KOPT-K1 (cell line): ENCODE results near the gene CNGA4.

Experiments
- H3K27ac ChIP-seq: fragments of 200-600 bp; sonication (generic); 2 replicates; pipeline ENCODE4 v1.5.1; 2016; ENCODE audit warnings: antibody characterized with exemption, mild to moderate bottlenecking, low read depth, low read length; ENCODE audit not compliant: poor library complexity, severe bottlenecking
- H3K36me3 ChIP-seq: fragments of 200-600 bp; sonication (generic); 2 replicates; pipeline ENCODE4 v1.5.1; 2017; ENCODE audit warnings: antibody characterized with exemption, mild to moderate bottlenecking, low read length, moderate library complexity; ENCODE audit not compliant: insufficient read depth
- H3K9me3 ChIP-seq: fragments of 200-600 bp; sonication (generic); 2 replicates; pipeline ENCODE4 v1.5.1; 2017; ENCODE audit warnings: antibody characterized with exemption, low read length, mild to moderate bottlenecking; ENCODE audit not compliant: insufficient read depth, poor library complexity, severe bottlenecking

The CNGA4 gene, protein sequence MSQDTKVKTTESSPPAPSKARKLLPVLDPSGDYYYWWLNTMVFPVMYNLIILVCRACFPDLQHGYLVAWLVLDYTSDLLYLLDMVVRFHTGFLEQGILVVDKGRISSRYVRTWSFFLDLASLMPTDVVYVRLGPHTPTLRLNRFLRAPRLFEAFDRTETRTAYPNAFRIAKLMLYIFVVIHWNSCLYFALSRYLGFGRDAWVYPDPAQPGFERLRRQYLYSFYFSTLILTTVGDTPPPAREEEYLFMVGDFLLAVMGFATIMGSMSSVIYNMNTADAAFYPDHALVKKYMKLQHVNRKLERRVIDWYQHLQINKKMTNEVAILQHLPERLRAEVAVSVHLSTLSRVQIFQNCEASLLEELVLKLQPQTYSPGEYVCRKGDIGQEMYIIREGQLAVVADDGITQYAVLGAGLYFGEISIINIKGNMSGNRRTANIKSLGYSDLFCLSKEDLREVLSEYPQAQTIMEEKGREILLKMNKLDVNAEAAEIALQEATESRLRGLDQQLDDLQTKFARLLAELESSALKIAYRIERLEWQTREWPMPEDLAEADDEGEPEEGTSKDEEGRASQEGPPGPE

DNA sequence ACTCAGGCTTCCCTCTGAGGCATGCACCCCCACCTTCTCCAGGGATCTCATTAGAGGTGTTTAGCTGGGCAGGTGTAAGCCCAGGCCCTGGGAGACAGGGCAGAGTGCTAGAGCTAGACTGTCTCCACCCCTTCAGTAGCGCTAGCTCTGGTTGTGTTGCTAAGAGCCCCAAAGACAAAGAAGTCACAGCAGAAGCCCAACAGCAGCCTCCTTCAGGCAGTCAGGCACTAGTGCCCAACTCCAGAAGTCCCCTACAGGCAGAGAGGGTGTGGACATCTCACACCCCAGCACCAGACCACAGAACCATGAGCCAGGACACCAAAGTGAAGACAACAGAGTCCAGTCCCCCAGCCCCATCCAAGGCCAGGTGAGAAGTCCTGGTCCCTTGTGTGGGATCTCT is at the start of gene CNGA4:
TSS of gene CNGA4 (plus strand) at position 188 of the 400 bp plus-strand sequence. CDS start at position 306, 118 bp downstream.
- Histone ChIP-seq H3K36me3 (no peaks in the 10 kb centered on the region), H3K27ac (no peak within 1 kb of the TSS), H3K9me3 (no peaks in the 10 kb centered on the region)

DNA sequence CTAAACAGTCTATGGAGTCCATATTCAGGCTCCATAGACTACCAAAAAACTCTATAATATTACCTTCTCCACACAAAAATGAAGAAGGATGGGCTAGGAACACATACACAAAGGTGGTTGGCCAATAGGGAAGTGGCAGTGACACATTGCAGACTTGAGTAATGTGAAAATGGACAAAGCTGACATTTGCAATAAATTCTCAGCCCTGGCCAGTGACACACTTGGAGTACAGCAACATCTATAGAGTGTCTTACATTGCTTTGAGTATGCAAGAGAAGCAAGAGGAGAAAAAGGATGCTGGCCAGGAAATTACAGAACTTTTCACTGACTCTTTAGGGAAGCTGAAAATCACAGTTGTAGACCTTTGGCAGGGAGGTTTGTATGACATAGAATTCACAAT is 47.1 kb upstream of the CNGA4 start:
- no peaks in the 10 kb centered on the region for H3K36me3 ChIP-seq

GRCh38 chr11:6194065-6194581 is 44.8 kb upstream of the CNGA4 start:
- Histone ChIP-seq H3K27ac (no peak overlapping the region), H3K9me3 (no peaks in the 10 kb centered on the region), H3K36me3 (no peaks in the 10 kb centered on the region)

More for the DNA sequence above, 47.1 kb upstream of the CNGA4 start:
- Histone ChIP-seq H3K9me3 (no peaks in the 10 kb centered on the region), H3K27ac (no peak overlapping the region)

- Histone ChIP-seq H3K9me3 (no peaks in the 10 kb centered on the region), H3K36me3 (no peaks in the 10 kb centered on the region), H3K27ac (no peak overlapping the region)
Measured at GRCh38 chr11:6196396-6196795, 42.5 kb upstream of the CNGA4 start.

DNA sequence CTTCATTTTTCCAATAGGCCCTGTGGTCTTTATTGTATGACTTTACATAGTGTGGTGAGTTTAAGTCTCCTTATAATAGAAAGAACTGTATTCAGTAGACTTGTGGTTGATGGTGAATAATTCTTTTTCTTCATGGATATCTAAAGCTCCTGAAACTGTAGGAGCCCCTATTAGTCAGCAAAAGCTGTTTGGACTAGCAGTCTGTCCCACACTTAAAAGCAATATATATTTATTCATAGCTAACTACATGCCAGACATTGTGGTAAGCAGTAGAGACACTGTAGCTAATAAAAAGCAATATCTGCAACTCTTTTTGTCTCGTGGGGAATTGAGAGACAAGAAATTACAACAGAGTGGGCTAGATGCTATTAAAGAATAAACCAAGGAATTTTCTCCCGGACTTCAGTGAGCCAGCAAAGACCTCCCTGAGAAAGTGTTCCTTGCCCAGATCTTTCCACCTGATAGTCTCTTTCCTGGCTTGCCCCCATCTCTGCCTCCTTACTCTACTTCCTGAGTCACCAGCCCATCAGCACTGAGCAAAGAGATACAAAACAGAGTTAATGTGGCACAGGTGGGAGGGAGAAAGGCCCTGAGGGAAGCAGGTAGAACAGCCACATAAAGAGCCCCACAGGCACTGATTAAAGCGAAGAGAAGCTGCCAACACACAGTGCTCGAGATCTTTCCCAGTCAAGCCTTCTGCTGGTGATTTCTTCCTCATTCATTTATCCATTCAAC is 41.3 kb upstream of the CNGA4 start:
- Histone ChIP-seq H3K27ac (no peak overlapping the region), H3K36me3 (no peaks in the 10 kb centered on the region), H3K9me3 (no peaks in the 10 kb centered on the region)

DNA sequence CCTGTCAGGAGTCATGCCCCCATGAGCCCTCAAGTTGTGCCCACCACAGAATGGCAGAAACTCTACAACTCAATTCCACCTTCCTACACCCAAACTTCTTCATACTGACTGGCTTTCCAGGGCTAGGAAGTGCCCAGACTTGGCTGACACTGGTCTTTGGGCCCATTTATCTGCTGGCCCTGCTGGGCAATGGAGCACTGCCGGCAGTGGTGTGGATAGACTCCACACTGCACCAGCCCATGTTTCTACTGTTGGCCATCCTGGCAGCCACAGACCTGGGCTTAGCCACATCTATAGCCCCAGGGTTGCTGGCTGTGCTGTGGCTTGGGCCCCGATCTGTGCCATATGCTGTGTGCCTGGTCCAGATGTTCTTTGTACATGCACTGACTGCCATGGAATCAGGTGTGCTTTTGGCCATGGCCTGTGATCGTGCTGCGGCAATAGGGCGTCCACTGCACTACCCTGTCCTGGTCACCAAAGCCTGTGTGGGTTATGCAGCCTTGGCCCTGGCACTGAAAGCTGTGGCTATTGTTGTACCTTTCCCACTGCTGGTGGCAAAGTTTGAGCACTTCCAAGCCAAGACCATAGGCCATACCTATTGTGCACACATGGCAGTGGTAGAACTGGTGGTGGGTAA is 39.6 kb upstream of the CNGA4 start, which contains the start of gene OR52W1:
TSS of gene OR52W1 (plus strand) at position 51 of the 637 bp plus-strand sequence. CDS start at position 51, 0 bp downstream.
- Histone ChIP-seq H3K9me3 (no peaks in the 10 kb centered on the region), H3K36me3 (no peaks in the 10 kb centered on the region), H3K27ac (no peak within 1 kb of the TSS)

DNA sequence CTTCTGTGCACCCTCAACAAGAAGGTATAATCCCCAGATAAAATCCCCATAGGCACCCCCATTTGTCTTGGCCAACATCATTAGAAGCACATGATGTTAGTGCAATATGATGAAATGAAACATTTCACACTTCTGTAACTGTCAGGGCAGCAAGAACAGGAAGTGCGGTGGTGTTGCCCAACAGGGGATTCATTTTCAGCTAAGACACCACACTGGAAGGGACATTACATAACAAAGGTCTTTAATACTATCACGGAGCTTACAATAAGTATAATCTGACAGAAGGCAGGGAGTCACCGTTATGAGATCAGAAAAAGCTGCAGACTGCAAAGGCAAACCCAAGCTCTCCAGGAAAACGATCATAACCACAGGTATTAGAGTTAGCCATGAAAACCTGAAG is 37.9 kb upstream of the CNGA4 start:
- no peaks in the 10 kb centered on the region for H3K9me3 ChIP-seq
- peaks cover 9% of the 10 kb centered on the region; the same call in 1 of the 2 replicates for H3K36me3 ChIP-seq
- H3K27ac ChIP-seq, result no peak overlapping the region

GRCh38 chr11:6201481-6201880 is 37.4 kb upstream of the CNGA4 start:
- no peak overlapping the region for H3K27ac ChIP-seq

GRCh38 chr11:6202041-6202440 is 36.8 kb upstream of the CNGA4 start:
- no peaks in the 10 kb centered on the region for H3K9me3 ChIP-seq
- peaks cover 13% of the 10 kb centered on the region; the same call in 1 of the 2 replicates for H3K36me3 ChIP-seq
- no peak overlapping the region for H3K27ac ChIP-seq

More at GRCh38 chr11:6201481-6201880, 37.4 kb upstream of the CNGA4 start:
- Histone ChIP-seq H3K36me3 (peaks cover 10% of the 10 kb centered on the region; the same call in 1 of the 2 replicates), H3K9me3 (no peaks in the 10 kb centered on the region)

DNA sequence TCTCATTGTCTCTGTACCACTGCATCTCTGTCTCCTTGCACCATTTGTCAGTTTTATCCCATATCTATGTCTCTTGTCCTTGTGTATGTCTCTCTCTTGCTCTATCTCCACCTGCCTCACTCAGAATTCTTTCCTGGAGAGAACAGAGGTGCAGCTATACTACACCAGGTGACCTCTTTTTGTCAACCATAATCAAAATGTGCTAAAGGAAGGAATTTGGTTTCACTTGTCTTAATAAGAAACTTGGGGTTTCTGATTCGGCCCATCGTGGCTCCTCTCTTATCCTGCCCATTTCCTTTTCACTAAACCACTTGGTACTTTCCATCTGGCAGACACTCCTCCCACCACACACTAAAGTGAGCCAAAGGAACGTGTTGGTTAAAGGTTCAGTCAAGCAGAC is 35.6 kb upstream of the CNGA4 start:
- Histone ChIP-seq H3K9me3 (no peaks in the 10 kb centered on the region), H3K27ac (no peak overlapping the region), H3K36me3 (peaks cover 16% of the 10 kb centered on the region; the same call in 1 of the 2 replicates)

DNA sequence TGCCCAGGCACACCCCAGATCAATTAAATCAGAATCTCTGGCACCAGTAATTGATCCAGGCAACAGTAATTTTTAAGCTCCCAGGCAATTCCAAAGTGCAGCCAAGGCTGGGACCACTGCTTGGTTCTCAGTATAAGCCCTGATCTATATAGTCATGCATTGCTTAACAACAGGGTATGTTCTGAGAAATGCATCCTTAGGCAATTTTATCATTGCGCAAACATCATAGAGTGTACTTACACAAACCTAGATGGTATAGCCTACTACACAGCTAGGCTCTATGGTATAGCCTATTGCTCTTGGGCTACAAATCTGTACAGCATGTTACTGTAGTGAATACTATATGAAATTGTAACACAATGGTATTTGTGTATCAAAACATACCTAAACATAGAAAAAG is 34.2 kb upstream of the CNGA4 start:
- H3K36me3 ChIP-seq, result peaks cover 23% of the 10 kb centered on the region
- no peaks in the 10 kb centered on the region for H3K9me3 ChIP-seq
- no peak overlapping the region for H3K27ac ChIP-seq

DNA sequence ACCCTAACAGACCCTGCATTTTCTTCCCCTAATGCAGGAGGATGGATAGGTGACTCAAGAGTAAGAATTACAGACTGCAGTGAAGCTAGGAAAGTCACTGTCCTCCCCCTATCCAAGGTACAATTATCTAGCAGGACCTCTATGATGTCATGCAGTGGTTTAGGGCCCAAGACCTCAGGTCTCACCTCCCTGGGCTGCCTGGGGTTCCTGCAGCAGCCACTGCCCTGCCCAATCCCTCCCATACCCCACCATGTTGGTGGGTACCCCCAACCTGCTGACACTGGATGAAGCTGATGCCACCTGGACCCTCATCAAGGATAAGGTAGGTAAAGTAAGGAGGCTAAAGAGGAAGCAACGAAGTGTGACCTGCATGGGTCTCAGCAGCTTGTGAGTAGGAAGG is 33.5 kb upstream of the CNGA4 start, which contains the start of gene C11orf42:
TSS of gene C11orf42 (plus strand) at position 192 of the 400 bp plus-strand sequence. CDS start at position 251, 59 bp downstream.
- peaks cover 30% of the 10 kb centered on the region for H3K36me3 ChIP-seq
- no peak within 1 kb of the TSS for H3K27ac ChIP-seq
- no peaks in the 10 kb centered on the region for H3K9me3 ChIP-seq

- no peak overlapping the region for H3K27ac ChIP-seq
- no peaks in the 10 kb centered on the region for H3K9me3 ChIP-seq
- peaks cover 42% of the 10 kb centered on the region for H3K36me3 ChIP-seq
Measured at GRCh38 chr11:6206456-6207180, 32.3 kb upstream of the CNGA4 start.

GRCh38 chr11:6209801-6210200 is 29.1 kb upstream of the CNGA4 start:
- H3K27ac ChIP-seq, result no peak overlapping the region

More at GRCh38 chr11:6209801-6210200, 29.1 kb upstream of the CNGA4 start:
- Histone ChIP-seq H3K36me3 (peaks cover 61% of the 10 kb centered on the region), H3K9me3 (no peaks in the 10 kb centered on the region)
